MCF 10A (cell line): Measurements from ENCODE around the gene PDHX. TPM values are rescaled to one million over a fixed set of nuclear protein-coding genes. Genes with fewer than 3 reads are reported as not detected.
A peak's percentile ranks its signal among the peaks of the same experiment; 100 is the strongest.
"Not testable (repeated sequence)": the region's sequence is repeated elsewhere in the genome, so short reads cannot be mapped to it uniquely, and the experiment has no call there.

Experiments used
- BruUV-seq: library from RNA; stranded (reverse); fragments of 400-500 nt; replicated peaks from 2 replicates; lab custom pipeline; 2021; lab: Mats Ljungman, UMichigan
- CTCF ChIA-PET: fragments of 300-600 bp; sonication (Branson Sonifier 250); formaldehyde crosslinking; extraction: SDS; loops from one replicate; lab custom pipeline; 2021; ENCODE audit warnings: antibody characterized with exemption, inconsistent platforms; lab: Yijun Ruan, JAX
- POLR2A ChIA-PET: fragments of 300-600, 350-650 bp; sonication (Branson Sonifier 250); formaldehyde crosslinking; extraction: SDS; loops from one replicate; lab custom pipeline; 2020; ENCODE audit warnings: antibody characterized with exemption, inconsistent platforms; lab: Yijun Ruan, JAX
- DNase-seq: peaks from one replicate; pipeline ENCODE4 v3.0.0-alpha.2; 2018; ENCODE audit not compliant: unreplicated experiment
- H3K27ac Mint-ChIP-seq: one replicate; pipeline ENCODE4 v1.8.0; 2022; ENCODE audit warnings: mild to moderate bottlenecking, low read depth, mixed read lengths; ENCODE audit not compliant: unreplicated experiment
- H3K27me3 Mint-ChIP-seq: one replicate; pipeline ENCODE4 v1.8.0; 2022; ENCODE audit warnings: mixed read lengths; ENCODE audit not compliant: insufficient read depth, unreplicated experiment
- H3K36me3 Mint-ChIP-seq: one replicate; pipeline ENCODE4 v1.8.0; 2022; ENCODE audit warnings: mild to moderate bottlenecking, moderate library complexity, mixed read lengths; ENCODE audit not compliant: insufficient read depth, unreplicated experiment
- H3K4me1 Mint-ChIP-seq: one replicate; pipeline ENCODE4 v1.8.0; 2022; ENCODE audit warnings: mixed read lengths; ENCODE audit not compliant: insufficient read depth, unreplicated experiment
- H3K4me3 Mint-ChIP-seq: one replicate; pipeline ENCODE4 v1.8.0; 2022; ENCODE audit warnings: mild to moderate bottlenecking, moderate library complexity, mixed read lengths; ENCODE audit not compliant: unreplicated experiment
- H3K9me3 Mint-ChIP-seq: one replicate; pipeline ENCODE4 v1.8.0; 2022; ENCODE audit warnings: mixed read lengths; ENCODE audit not compliant: unreplicated experiment
- intact Hi-C: fragments of 100-400 bp; cut with micrococcal nuclease; formaldehyde crosslinking; loops from 2 replicates; pipeline ENCODE4 v1.14.1; 2022
- total RNA-seq: library from RNA; stranded (reverse); gene quantifications from 2 replicates; pipeline ENCODE4 v1.2.3, GENCODE V29; 2022
- TF ChIP-seq, protein P1 (sequence below): fragments of 200-600 bp; IDR thresholded peaks from one replicate; pipeline ENCODE4 v1.8.0; 2022; ENCODE audit warnings: antibody characterized with exemption, mild to moderate bottlenecking; ENCODE audit not compliant: unreplicated experiment

PDHX gene
- total RNA-seq, 1 experiment from 2014 or later = 35.9 TPM

DNA sequence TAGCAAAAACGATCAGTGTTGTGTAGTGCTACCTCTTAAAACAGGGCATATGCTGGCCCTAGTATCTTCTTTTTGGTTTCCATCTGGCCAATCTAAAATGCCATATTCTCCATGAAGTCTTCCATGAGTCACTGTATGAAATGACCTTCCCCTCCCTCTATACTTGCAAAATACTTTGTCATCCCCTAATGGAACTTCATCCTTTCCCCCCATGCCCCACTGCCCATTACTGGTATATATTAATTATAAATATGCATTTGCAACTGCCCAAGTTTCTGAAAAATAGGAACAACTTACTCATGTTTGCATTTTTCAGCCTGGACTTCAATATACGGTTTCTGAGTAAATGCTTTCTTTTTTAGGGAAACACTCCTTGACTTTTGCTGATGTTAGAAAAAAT lies 4.7 kb upstream of the PDHX start:
- H3K9me3 Mint-ChIP-seq = no peaks in the 10 kb centered on the region
- H3K36me3 Mint-ChIP-seq = no peaks in the 10 kb centered on the region
- H3K4me1 Mint-ChIP-seq = peaks cover 6% of the 10 kb centered on the region
- BruUV-seq = no TSS peak
- H3K27ac Mint-ChIP-seq = no peak overlapping the region
- CTCF ChIA-PET = interaction anchor here (0.6 kb wide), 1 partner anchor 285 kb away, joined by 3 read pairs; no protein-coding TSS in a partner anchor
- POLR2A ChIA-PET = interaction anchor here (0.7 kb wide), 1 partner anchor 203 kb away, joined by 3 read pairs; no protein-coding TSS in a partner anchor
- TF ChIP-seq, protein P1, sequence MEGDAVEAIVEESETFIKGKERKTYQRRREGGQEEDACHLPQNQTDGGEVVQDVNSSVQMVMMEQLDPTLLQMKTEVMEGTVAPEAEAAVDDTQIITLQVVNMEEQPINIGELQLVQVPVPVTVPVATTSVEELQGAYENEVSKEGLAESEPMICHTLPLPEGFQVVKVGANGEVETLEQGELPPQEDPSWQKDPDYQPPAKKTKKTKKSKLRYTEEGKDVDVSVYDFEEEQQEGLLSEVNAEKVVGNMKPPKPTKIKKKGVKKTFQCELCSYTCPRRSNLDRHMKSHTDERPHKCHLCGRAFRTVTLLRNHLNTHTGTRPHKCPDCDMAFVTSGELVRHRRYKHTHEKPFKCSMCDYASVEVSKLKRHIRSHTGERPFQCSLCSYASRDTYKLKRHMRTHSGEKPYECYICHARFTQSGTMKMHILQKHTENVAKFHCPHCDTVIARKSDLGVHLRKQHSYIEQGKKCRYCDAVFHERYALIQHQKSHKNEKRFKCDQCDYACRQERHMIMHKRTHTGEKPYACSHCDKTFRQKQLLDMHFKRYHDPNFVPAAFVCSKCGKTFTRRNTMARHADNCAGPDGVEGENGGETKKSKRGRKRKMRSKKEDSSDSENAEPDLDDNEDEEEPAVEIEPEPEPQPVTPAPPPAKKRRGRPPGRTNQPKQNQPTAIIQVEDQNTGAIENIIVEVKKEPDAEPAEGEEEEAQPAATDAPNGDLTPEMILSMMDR = no peak
- no peaks in the 10 kb centered on the region for H3K27me3 Mint-ChIP-seq
- intact Hi-C loops = no loop called here
- H3K4me3 Mint-ChIP-seq = no peak overlapping the region
- DNase-seq = no peak

GRCh38 chr11:34913556-34913955 lies 2.9 kb upstream of the PDHX start:
- H3K27me3 Mint-ChIP-seq, H3K36me3 Mint-ChIP-seq, H3K9me3 Mint-ChIP-seq, DNase-seq, H3K4me3 Mint-ChIP-seq, H3K27ac Mint-ChIP-seq, BruUV-seq, intact Hi-C loops: not testable (repeated sequence)
- H3K4me1 Mint-ChIP-seq = peaks cover 15% of the 10 kb centered on the region
- ChIA-PET POLR2A (interaction anchor here (0.6 kb wide), 1 partner anchor 180 kb away, joined by 3 read pairs; no protein-coding TSS in a partner anchor), CTCF (interaction anchor here (0.7 to 1.9 kb wide), 3 partner anchors 11 to 412 kb away, joined by 5 to 6 read pairs (median 5); no protein-coding TSS in a partner anchor)

GRCh38 chr11:34915136-34916014 lies 1.0 kb upstream of the PDHX start:
- TF ChIP-seq, protein P1 = no peak
- POLR2A ChIA-PET = interaction anchor here (0.6 to 4.0 kb wide), 36 partner anchors 10 to 1869 kb away, joined by 3 to 20 read pairs (median 3); partner anchors contain the start of genes CAT and CD44
- BruUV-seq = TSS peak; percentile 49
- peak; percentile 35 for DNase-seq
- Mint-ChIP-seq H3K27me3 (no peaks in the 10 kb centered on the region), H3K9me3 (no peaks in the 10 kb centered on the region), H3K4me1 (peaks cover 19% of the 10 kb centered on the region), H3K27ac (peak overlapping the region; percentile 99), H3K4me3 (peak overlapping the region; percentile 99), H3K36me3 (peaks cover 10% of the 10 kb centered on the region)
- CTCF ChIA-PET = interaction anchor here (0.6 to 1.9 kb wide), 6 partner anchors 11 to 1509 kb away, joined by 3 to 6 read pairs (median 3); partner anchors contain the start of gene ABTB2
- intact Hi-C loops = no loop called here

DNA sequence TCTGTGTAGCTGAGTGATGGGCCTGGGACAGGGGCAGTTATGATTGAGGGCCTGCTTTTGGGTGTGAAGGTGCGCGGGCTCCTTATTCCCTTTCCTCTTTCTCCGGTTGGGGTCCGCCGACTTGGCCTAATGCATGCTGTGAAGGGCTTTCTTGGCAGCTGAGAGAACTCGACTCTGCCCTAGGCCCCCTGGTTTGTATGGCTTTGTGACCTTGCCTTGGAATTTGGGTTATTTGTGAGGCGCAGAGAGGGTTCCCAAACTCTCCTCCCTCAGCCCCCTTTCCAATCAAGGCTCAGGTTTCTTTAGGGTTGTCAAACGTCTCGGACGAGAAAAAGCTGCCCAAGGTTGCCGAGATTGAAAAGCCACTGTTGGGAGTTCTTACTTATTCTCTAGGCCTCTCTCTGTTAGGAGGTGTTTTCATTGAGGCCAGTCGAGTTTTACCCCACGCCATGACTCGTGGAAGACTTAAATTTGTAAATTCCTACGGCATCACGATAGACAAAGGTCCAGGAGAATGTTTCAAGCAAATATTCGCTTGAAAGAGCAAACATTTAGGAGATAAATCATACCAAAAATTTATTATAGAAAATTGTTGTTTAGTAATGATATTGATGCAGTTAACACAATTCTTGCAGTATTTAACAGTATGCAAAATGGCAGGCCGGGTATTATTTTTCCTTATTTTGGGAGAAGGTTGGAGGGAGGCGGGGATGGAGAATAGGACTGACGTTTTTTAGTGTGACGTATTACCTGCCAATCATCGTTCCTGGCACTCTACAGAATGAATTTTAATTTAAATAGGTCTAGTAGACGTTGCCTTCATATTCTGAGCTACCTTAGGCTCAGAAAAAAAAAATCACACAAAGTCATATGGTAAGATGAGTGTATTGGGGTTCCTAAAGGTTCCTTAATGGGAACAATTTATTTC lies 689 bp downstream of the PDHX start:
- DNase-seq = peak; percentile 57
- Mint-ChIP-seq H3K36me3 (peaks cover 21% of the 10 kb centered on the region), H3K27ac (peak overlapping the region; percentile 99), H3K4me3 (peak overlapping the region; percentile 99), H3K4me1 (peaks cover 19% of the 10 kb centered on the region), H3K27me3 (no peaks in the 10 kb centered on the region), H3K9me3 (no peaks in the 10 kb centered on the region)
- TSS peak; percentile 49 for BruUV-seq
- ChIA-PET CTCF (interaction anchor here (0.6 to 2.8 kb wide), 6 partner anchors 10 to 474 kb away, joined by 3 to 11 read pairs (median 3); no protein-coding TSS in a partner anchor), POLR2A (interaction anchor here (0.7 to 4.0 kb wide), 28 partner anchors 8 to 1870 kb away, joined by 3 to 20 read pairs (median 4); partner anchors contain the start of gene CD44)
- TF ChIP-seq, protein P1 = no peak
- intact Hi-C loops = no loop called here
